GM12878 (cell line): ENCODE results near the gene SLC3A2. TPM values are rescaled to one million over a fixed set of nuclear protein-coding genes. Genes with fewer than 3 reads are reported as not detected.
"Not testable (repeated sequence)": the region's sequence is repeated elsewhere in the genome, so short reads cannot be mapped to it uniquely, and the experiment has no call there.

Experiments
- ATAC-seq: fragments of 200-7000 bp; cut with Tn5 transposase; 3 replicates; pipeline ENCODE4 v1.9.1; 2020; ENCODE audit warnings: mild to moderate bottlenecking, moderate library complexity
- BruUV-seq: library from RNA; stranded (reverse); fragments of 400-500 nt; replicated peaks from 2 replicates; lab custom pipeline; 2021; lab: Mats Ljungman, UMichigan
- CTCF ChIA-PET: fragments of 300-600 bp; sonication (Branson Sonifier 250); formaldehyde crosslinking; extraction: SDS; loops from one replicate; lab custom pipeline; 2021; ENCODE audit warnings: inconsistent platforms; lab: Yijun Ruan, JAX
- POLR2A ChIA-PET: fragments of 350-600 bp; formaldehyde crosslinking; extraction: SDS; loops from one replicate; lab custom pipeline; 2021; ENCODE audit warnings: inconsistent platforms; lab: Charles Lee
- RAD21 ChIA-PET: fragments of 300-600 bp; sonication (Branson Sonifier 250); formaldehyde crosslinking; loops from one replicate; lab custom pipeline; 2023; ENCODE audit warnings: antibody characterized with exemption; ENCODE audit not compliant: unreplicated experiment; lab: Charles Lee
- SMC1A ChIA-PET: fragments of 300-600 bp; sonication (Branson Sonifier 250); formaldehyde crosslinking; loops from one replicate; lab custom pipeline; 2023; ENCODE audit not compliant: unreplicated experiment, uncharacterized antibody; lab: Charles Lee
- DNase-seq: peaks from one replicate; pipeline ENCODE4 v3.0.0-alpha.2; 2011; ENCODE audit warnings: low read depth, low spot score
- FAIRE-seq: peaks from 3 replicates; lab custom pipeline; 2011; peaks lifted over from hg19 to GRCh38; lab: Jason Lieb, UNC
- H2AFZ ChIP-seq: 2 replicates; pipeline ENCODE4 v1.6.0; 2011; ENCODE audit warnings: low read depth, low read length, control low read depth; ENCODE audit not compliant: control insufficient read depth
- H3K27ac ChIP-seq: 2 replicates; pipeline ENCODE4 v1.5.1; 2011; ENCODE audit warnings: control low read depth; ENCODE audit not compliant: control insufficient read depth, insufficient read depth
- H3K27me3 ChIP-seq, 2 experiments: replicated peaks in 1 of 2; 2 replicates each; pipeline versions ENCODE4 v1.6.0 to v1.6.1; 2011; ENCODE audit warnings: low read length in 1 of 2; ENCODE audit not compliant: control insufficient read depth in 2 of 2, insufficient read depth in 2 of 2
- H3K36me3 ChIP-seq, 2 experiments: 2 replicates each; pipeline ENCODE4 v1.5.1; 2011; ENCODE audit warnings: low read length in 1 of 2; ENCODE audit not compliant: control insufficient read depth in 2 of 2, insufficient read depth in 2 of 2
- H3K4me1 ChIP-seq: 2 replicates; pipeline ENCODE4 v1.6.1; 2011; ENCODE audit warnings: mild to moderate bottlenecking, low read length, moderate library complexity, mixed read lengths; ENCODE audit not compliant: control insufficient read depth, insufficient read depth
- H3K4me2 ChIP-seq: 2 replicates; pipeline ENCODE4 v1.6.0; 2011; ENCODE audit warnings: control low read depth; ENCODE audit not compliant: control insufficient read depth, insufficient read depth
- H3K4me3 ChIP-seq: fragments of 200-600 bp; sonication (generic); 2 replicates; pipeline ENCODE4 v1.5.1; 2016
- H3K79me2 ChIP-seq: 2 replicates; pipeline ENCODE4 v1.6.0; 2011; ENCODE audit warnings: low read length; ENCODE audit not compliant: control insufficient read depth, insufficient read depth
- H3K9ac ChIP-seq: 2 replicates; pipeline ENCODE4 v1.8.0; 2011; ENCODE audit warnings: low read length, control low read depth, mixed read lengths; ENCODE audit not compliant: control insufficient read depth, insufficient read depth
- H3K9me3 ChIP-seq: replicated peaks from 3 replicates; pipeline ENCODE4 v1.5.1; 2011; ENCODE audit warnings: mild to moderate bottlenecking, low read length; ENCODE audit not compliant: control insufficient read depth, insufficient read depth
- H4K20me1 ChIP-seq: 2 replicates; pipeline ENCODE4 v1.6.0; 2011; ENCODE audit not compliant: control insufficient read depth, insufficient read depth
- IKZF2 ChIP-seq, 2 experiments: fragments of 450-650 bp; IDR thresholded peaks; 2 replicates each; pipeline ENCODE4 v1.6.1; 2017; ENCODE audit warnings: mild to moderate bottlenecking in 2 of 2, moderate library complexity in 2 of 2
- PAX5 ChIP-seq: IDR thresholded peaks from 2 replicates; pipeline ENCODE4 v1.6.1; 2011; ENCODE audit warnings: low read depth, low read length, borderline replicate concordance
- SPI1 ChIP-seq: IDR thresholded peaks from 2 replicates; pipeline ENCODE4 v1.6.1; 2011; ENCODE audit warnings: low read depth, mild to moderate bottlenecking, low read length, moderate library complexity, borderline replicate concordance; ENCODE audit not compliant: insufficient read depth
- USF2 ChIP-seq: IDR thresholded peaks from 2 replicates; pipeline ENCODE4 v1.6.1; 2011; ENCODE audit warnings: low read depth, low read length, improper control_type of control experiment, borderline replicate concordance
- WGBS: methylation state at CpG from one replicate; pipeline ENCODE4 v1.1.6; 2016; ENCODE audit warnings: low lambda C conversion rate; ENCODE audit not compliant: insufficient replicate concordance, insufficient coverage; ENCODE audit errors: missing lambda C conversion rate; 5-methylcytosine and 5-hydroxymethylcytosine counted together
- in situ Hi-C: fragments of 300-500 bp; cut with MboI; formaldehyde crosslinking; loops from 9 replicates; pipeline ENCODE4 v1.14.3; 2018; ENCODE audit warnings: mixed read lengths
- intact Hi-C: fragments of 100-400 bp; cut with micrococcal nuclease; formaldehyde crosslinking; loops from one replicate; pipeline ENCODE4 v1.14.2; 2022; ENCODE audit not compliant: unreplicated experiment
- polyA plus RNA-seq, 11 experiments: library from polyadenylated mRNA; depleted of rRNA in 4 of 11; unstranded in 6 of 11; stranded (reverse) in 5 of 11; fragments of >200 nt; fragmentation: Nextera tagmentation in 4 of 11; fragmentation: Illumina TruSeq in 1 of 11; extraction: Ambion mirVana in 4 of 11; extraction: Trizol in 1 of 11; gene quantifications; 1 replicate in 1 of 11; 2 replicates in 10 of 11; pipeline versions ENCODE4 v1.2.1 to v1.2.3, GENCODE V29; 2011 to 2016; ENCODE audit warnings: inconsistent platforms in 2 of 11, missing spikeins in 2 of 11, low read depth in 1 of 11
- total RNA-seq, 4 experiments: library from RNA; depleted of rRNA in 3 of 4; stranded (reverse); fragments of >200 nt in 3 of 4; fragmentation: Illumina TruSeq in 1 of 4; extraction: Trizol in 1 of 4; gene quantifications; 2 replicates each; pipeline versions ENCODE4 v1.2.1 to v1.2.3, GENCODE V29; 2013 to 2021

The SLC3A2 gene
- total and polyA plus RNA-seq, 10 of the 15 experiments (the other 5 are each of a cell fraction or from before 2014, with no cell fraction given): 6.9 to 158 (median 106) TPM

- no peak for TF ChIP-seq USF2
- TF ChIP-seq SPI1: no peak
Measured at GRCh38 chr11:62860835-62861563, 19.7 kb upstream of the SLC3A2 start (continued).

- Histone ChIP-seq H3K4me2 (peak overlapping the region; percentile 93), H3K79me2 (peaks cover 86% of the 10 kb centered on the region), H3K9ac (peak overlapping the region; percentile 52; the same call in 1 of the 2 replicates), H3K27ac (peak overlapping the region; percentile 61), H3K4me1 (peaks cover 23% of the 10 kb centered on the region)
- not testable (repeated sequence) for H3K4me3 ChIP-seq, H4K20me1 ChIP-seq, BruUV-seq, H3K27me3 ChIP-seq, DNase-seq, FAIRE-seq, H3K36me3 ChIP-seq, H2AFZ ChIP-seq, H3K9me3 ChIP-seq
- intact Hi-C loops (loop anchor here (1.0 to 10.0 kb wide), 5 partner anchors 75 to 467 kb away; partner anchors contain the start of genes LBHD1, TUT1 and UQCC3), in situ Hi-C loops (loop anchor here (10.0 kb wide), 1 partner anchor 437 kb away; no protein-coding TSS in a partner anchor)
- ChIA-PET POLR2A (interaction anchor here (0.5 to 4.1 kb wide), 21 partner anchors 9 to 240 kb away, joined by 3 to 44 read pairs (median 5); partner anchors contain the start of genes C11orf98, CSKMT, HNRNPUL2 and NXF1), RAD21 (interaction anchor here (0.6 to 3.9 kb wide), 17 partner anchors 10 to 954 kb away, joined by 3 to 57 read pairs (median 3); partner anchors contain the start of genes SLC3A2, STX5, TEX54 and TMEM179B), CTCF (interaction anchor here (0.6 to 8.0 kb wide), 27 partner anchors 8 to 467 kb away, joined by 3 to 131 read pairs (median 6); partner anchors contain the start of genes POLR2G, SLC3A2, TAF6L and TEX54), SMC1A (interaction anchor here (0.6 to 3.5 kb wide), 28 partner anchors 8 to 896 kb away, joined by 3 to 33 read pairs (median 4); partner anchors contain the start of genes C11orf98, CSKMT, LBHD1 and SLC3A2)
- ATAC-seq: peak; percentile 19
- WGBS: 26% methylated on average over 12 of the region's 16 CpGs
- TF ChIP-seq PAX5 (peak; percentile 56; the same call in 1 of the 2 replicates), IKZF2 (IDR thresholded peaks at IDR 0.05) (0 out of 4 replicates have a peak, but pooled peaks of 1 of the 2 experiments have one; percentile 5)
Measured at GRCh38 chr11:62861564-62862192, 19.0 kb upstream of the SLC3A2 start.
